OCI-LY1 (cell line): ENCODE data around the gene SLC10A6.

Source experiments
- CTCF ChIP-seq: fragments of 200-600 bp; sonication (generic), shearing (Covaris generic); IDR thresholded peaks from 2 replicates; pipeline ENCODE4 v1.5.1; 2017; ENCODE audit warnings: mild to moderate bottlenecking, antibody characterized with exemption, low read length, moderate library complexity, mixed read lengths
- EZH2 ChIP-seq: fragments of 200-600 bp; sonication (generic), shearing (Covaris generic); IDR thresholded peaks from 2 replicates; pipeline ENCODE4 v1.8.0; 2017; ENCODE audit warnings: borderline replicate concordance, mixed run types, mild to moderate bottlenecking, antibody characterized with exemption, low read length, moderate library complexity, mixed read lengths

- TF ChIP-seq CTCF: no peak
- no peak for TF ChIP-seq EZH2
Observed at GRCh38 chr4:86775061-86775460, 74.1 kb downstream of the SLC10A6 start.
